ENCODE results near the gene ARFGEF2.
"Not testable (repeated sequence)": the region's sequence is repeated elsewhere in the genome, so short reads cannot be mapped to it uniquely, and the experiment has no call there.

The ARFGEF2 gene

DNA sequence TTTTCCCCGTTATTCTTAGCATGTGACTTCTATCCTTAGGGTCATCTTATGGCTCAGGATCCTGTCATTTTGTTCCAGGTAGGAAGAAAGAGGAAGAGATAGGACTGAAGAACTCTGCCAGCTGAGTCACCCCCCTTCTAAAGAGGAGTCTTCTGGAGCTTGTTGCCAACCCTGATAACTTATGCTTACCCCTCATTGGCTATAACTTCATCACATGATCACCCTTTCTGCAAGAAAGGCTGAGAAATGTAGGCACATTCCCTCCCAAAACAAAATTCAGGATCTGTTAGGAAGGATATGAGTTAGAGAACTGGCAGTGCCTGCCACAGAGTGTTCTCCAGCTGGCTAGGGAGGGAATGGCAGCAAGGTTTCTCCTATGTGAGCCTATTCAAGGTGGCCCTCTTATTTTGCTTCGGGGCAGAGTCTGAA lies 35.6 kb downstream of the ARFGEF2 start:
- DNase-seq, result no peak

DNA sequence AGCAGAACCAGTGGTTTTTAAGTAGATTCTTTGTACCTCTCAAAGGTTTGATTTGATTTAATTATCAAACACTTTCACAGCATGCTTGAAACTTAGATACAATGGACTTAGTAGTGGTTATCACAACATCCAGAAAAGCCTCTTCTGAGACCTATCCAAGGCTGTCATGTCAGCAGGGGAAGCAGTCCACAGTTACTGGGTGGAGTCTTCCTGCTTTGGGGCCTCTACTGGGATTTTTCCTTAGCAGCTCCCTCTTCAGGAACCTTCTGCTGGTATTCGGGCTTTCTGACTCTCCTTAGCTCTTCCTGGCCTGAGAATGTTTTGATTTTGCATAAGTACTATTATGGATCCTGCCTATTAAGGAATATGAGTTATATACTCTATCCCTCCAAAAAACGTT lies 36.0 kb downstream of the ARFGEF2 start:
- DNase-seq, result no peak

DNA sequence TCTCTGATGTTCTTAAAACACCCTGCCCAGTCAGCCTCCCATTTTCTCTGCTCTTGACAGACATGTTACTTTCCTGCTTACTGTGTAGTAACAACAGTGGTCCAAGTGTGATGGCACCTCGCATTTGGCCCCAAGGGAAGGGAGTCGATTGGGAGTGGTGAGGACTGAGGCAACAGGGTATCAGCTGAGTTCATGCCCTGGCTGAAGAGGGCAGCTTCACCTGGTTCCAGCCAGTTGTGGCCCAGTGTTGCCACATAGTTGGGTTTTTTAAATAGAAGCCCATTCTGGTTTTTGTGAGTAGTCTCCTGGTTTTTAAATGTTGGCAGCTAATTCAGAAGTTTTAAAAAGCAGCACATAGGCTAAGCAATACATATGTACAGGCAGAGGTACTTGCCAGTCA lies 37.2 kb downstream of the ARFGEF2 start:
- DNase-seq, result no peak

DNA sequence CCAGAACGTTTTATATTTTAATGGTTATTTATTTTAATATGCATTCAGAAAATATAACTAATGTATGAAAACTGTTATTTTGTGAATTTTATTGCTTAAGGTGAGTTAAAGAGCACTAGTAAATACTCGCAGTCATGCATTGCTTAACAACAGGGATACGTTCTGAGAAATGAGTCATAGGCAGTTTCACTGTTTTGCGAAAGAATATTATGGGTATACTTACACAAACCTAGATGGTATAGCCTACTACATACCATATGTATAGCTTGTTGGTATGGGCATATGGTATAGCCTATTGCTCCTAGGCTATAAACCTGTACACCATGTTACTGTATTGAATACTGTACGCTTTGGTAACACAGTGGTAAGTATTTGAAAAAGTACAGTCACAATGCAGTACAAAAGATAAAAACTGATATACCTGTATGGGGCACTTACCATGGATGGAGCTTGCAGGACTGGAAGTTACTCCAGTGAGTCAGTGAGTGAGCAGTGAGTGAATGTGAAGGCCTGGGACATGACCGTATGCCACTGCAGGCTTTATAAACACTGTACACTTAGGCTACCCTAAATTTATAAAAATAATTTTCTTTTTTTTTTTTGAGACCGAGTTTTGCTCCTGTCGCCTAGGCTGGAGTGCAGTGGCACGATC lies 38.5 kb downstream of the ARFGEF2 start:
- no peak for DNase-seq

DNA sequence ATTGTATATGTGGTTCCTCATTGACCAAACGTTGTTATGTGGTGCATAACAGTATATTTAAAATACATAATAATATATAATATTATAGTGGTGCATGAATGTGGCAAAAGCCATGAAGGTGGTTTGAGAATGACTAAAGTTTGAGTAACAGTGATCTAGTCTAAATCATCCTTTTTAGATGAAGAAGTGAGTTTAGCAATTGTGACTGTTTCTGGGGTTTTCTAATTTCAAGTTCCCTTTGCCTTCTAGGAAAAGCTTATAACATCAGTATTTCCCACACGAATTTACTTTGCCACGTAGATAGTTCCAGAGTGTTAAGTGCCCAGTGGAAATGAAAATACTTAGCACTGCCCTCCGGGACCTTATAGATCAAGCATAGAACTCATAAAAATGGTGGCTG lies 40.9 kb downstream of the ARFGEF2 start:
- DNase-seq, result no peak

DNA sequence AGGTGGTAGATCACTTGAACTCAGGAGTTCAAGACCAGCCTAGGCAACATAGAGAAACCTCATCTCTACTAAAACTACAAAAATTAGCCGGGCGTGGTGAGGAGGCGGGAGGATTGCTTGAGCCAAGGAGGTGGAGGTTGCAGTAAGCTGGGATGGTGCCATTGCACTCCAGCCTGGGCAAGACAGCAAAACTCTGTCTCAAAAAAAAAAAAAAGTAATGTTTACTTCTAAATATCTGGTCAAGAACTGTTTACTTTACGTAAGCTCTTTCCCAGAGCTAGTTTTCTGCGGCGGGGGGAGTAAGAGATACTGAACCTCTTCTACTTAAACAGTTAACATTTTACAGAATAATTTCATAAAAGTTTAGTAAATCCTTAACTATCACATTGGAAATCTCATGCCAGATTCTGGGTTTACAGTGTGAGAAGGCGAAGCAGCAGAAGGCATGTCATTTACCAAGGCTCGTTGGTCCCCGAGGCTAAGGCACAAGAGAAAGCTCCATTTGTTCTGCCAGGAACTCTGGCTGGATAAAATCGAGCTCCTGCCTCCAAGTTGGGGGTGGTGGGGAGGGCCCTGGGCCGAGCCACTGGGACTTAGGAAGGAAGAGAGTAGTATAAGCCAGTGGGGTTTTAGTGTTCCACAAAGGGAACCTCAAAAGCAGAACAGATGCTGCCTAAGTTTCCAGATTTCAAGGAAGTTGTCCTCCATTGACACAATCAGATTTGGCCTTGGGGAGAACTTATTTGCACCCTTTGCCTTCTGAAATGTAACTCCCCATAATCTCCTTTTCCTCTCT lies 41.7 kb downstream of the ARFGEF2 start:
- DNase-seq, result peak in 1 of 2 donors; percentile 31

DNA sequence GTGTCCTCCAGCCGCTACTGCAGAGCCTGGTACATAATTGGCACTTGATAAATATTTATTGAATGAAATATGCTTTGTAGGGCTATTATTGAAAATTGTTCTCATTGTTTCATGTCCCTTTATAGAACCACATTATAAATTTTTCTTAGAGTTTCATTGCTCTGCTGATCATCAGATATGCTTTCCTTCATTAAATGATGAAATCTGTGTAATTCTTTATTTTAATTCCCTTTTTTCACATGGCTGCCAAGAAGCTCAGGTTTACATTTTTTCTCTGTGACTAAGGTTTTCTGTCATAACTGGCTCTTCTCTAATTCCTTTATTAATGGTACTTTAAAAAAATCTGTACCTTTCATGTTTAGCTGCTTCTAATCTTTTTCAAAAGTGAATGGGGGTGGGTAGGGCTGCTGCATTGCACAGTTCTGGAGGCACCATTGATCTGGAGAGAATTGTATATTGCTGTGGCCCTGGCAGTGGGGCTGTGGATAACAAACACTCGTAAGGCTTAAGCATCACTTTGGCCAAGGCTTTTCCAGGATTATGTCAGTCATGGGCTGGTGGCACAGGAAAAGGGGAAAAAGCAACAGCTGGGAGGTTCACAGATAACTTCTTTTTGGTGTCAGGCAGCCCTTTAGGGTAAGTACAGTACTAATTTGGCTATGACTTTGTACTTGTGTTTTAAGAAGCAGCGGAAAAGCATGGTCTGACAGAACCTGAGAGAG lies 43.8 kb downstream of the ARFGEF2 start:
- no peak for DNase-seq

DNA sequence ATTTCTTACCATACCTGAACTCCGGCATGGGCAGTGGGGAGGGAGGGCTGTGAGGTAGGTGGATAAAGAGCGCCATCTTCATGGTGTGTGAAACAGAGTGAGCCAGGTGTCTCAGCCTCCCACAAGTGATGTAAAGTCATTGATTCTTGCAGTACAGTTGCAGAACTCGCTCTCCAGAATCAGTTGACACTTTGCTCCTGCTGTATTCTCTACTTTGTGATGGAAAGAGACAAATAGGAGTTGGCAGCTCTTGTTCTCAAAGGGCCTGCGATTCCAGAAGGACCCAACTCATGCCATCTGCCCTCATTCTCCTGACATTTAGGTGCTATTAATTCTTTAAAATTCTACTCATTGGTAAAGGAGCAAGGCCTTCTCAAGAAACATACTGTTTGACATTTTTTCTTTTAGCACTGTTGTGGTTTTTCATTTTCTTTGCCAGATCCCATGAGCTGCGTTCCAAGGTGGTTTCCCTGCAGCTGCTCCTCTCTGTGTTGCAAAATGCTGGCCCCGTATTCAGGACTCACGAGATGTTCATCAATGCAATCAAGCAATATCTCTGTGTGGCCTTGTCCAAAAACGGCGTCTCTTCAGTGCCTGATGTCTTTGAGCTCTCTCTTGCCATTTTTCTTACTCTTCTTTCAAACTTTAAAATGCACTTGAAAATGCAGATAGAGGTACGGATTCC lies 49.3 kb downstream of the ARFGEF2 start:
- DNase-seq, result no peak

DNA sequence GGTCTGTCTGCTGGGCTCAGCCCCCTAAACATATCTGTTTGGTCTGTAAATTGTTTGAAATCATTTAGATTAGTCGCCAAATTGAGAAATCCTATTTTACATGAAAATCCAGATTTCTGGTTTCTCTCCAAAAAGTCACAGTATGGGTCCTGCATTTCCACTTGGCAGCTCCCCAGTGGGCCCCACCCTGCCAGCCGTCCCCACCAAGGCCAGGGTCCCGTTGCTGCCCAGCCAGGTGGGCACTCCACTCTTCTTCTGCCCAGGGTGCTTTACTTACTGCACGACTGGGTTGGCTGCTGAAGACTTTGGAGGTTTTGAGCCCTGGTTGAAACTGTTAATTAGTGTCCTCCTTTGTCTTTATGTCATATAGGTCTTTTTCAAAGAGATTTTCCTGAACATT lies 50.4 kb downstream of the ARFGEF2 start:
- no peak for DNase-seq

DNA sequence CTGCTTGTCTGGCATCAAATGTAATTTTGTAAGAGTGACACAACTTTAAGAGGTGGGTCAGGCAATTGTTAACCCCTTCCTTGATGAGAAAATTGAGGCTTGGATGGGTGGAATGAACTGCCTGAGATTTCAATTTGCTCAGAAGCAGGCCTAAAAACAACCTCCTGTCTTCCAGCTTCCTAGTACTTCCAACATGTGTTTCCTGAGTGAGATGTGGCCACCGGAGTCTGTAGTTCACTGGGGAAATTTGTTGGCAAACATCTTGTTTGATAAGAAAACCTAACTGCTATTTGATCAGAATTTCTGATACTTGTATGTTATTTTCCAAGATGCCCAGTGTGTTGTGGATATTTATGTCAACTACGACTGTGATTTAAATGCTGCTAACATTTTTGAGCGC lies 51.3 kb downstream of the ARFGEF2 start:
- no peak for DNase-seq

DNA sequence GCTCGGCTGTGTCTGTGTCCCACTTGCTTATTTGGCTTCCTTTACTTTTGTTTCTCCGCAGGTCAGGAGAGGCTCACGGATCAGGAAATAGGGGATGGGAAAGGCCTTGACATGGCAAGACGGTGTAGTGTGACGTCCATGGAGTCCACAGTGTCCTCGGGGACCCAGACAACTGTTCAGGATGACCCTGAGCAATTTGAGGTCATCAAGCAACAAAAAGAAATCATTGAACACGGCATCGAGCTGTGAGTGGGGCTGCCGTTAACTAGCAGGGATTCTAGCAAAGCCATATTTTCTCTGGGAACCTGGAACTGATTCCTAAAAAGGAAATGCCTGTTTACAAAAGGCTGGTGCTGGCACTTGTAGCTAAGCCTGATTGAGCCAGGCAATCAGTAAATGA lies 54.4 kb downstream of the ARFGEF2 start:
- no peak for DNase-seq

DNA sequence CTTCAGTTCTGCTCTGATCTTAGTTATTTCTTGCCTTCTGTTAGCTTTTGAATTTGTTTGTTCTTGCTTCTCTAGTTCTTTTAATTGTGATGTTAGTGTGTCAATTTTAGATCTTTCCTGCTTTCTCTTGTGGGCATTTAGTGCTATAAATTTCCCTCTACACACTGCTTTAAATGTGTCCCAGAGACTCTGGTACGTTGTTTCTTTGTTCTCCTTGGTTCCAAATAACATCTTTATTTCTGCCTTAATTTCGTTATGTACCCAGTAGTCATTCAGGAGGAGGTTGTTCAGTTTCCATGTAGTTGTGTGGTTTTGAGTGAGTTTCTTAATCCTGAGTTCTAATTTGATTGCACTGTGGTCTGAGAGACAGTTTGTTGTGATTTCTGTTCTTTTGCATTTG lies 58.5 kb downstream of the ARFGEF2 start:
- not testable (repeated sequence) for DNase-seq

DNA sequence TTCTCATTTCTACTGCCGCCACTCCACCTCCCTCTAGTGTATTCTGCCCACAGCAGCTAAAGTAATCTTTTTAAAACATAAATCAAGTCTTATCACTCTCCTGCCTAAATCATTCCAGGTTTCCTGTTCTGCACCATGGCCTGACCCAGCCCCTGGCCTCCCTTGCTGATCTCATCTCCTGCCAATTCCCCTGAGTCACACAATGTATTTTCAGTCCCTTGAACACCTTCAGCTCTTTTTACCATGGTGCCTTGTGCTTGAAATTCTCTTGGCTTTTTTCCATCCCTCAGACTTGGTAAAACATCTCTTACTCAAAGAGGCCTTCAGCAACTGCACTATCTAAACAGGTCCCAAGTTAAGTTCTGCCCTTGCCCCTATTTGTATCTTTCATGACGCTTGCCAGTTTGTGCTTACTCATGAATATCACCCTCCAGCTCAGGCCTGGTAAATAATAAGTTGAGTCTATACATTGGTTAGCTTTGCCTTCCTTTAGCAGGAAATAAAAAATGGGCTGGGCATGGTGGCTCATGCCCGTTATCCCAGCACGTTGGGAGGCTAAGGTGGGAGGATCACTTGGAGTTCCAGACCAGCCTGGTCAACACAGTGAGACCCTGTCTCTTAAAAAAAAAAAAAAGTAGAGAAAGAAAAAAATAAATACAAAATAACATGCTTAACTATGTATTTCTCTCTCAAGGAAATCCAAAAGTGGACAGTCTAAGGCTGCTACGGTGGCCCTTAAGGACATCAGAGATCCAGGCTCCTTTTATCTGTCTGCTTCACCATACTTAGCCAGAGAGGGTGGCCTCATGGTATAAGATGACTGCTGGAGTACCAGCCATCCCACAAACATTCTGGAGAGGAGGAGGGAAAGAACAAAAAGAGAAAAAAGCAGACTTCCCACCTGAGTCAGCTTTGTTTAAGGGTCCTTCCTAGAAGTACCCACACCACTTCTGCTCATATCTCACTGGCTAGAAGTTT lies 62.2 kb downstream of the ARFGEF2 start:
- no peak for DNase-seq

DNA sequence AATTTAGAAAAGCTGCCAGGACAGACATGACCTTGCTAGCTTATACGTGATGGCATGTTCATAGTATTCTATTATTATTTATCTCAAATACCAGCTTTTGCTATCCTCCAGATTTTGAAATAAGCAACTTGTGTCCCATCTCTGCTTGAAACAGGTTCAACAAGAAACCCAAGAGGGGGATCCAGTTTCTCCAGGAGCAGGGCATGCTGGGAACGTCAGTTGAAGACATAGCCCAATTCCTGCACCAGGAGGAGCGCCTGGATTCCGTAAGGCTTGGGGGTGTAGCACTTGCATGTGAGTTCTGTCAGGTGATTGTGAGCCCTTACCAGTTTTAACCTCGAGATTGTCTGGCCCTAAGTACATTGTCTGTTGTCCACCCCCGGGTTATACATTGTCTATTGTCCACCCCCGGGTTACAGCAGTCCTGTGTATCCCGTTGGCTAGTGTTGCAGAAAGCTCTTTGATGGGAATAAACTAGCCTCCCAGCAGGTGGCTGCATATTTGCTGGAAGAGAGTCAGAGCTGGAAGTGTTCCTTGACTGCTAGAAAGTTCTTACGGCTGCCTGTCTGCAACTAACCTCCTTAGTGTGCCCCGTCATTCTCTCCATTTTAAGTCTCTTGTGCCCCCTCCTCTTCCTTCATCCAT lies 63.2 kb downstream of the ARFGEF2 start:
- DNase-seq, result no peak

DNA sequence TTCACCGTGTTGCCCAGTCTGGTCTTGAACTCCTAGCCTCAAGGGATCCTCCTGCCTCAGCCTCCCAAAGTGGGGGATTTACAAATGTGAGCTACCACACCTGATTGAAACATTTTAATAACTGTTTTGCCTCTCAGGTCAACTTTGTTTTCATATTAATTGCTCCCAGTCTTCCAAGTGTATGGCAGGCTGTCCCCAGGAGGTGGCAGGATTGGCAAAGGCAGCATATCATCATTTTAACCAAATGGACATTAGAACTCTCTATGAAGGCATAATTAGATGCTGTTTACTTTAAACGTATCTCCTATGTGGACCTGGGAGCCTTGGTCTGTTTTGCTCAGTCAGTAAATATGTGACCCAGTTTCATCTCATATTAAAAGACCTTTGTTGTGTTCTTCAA lies 65.4 kb downstream of the ARFGEF2 start:
- DNase-seq, result no peak

DNA sequence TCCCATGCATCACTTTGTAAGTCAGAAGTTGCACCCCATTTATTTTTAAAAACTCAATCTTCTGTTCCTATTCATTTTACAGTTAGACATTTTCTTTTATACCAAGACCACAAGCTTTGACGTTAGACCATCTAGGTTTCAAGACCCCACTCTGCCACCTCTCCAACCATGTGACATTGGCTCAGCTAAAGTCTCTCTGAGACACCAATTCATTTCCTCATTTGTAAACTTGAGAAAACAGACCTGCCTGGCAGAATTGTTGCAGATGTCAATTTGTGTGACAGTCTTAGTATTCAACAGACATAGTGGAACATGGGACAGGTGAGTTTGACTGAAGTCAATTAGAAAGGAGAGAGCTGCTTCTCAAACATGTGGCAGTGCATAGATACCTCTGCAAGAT lies 69.0 kb downstream of the ARFGEF2 start:
- no peak for DNase-seq

DNA sequence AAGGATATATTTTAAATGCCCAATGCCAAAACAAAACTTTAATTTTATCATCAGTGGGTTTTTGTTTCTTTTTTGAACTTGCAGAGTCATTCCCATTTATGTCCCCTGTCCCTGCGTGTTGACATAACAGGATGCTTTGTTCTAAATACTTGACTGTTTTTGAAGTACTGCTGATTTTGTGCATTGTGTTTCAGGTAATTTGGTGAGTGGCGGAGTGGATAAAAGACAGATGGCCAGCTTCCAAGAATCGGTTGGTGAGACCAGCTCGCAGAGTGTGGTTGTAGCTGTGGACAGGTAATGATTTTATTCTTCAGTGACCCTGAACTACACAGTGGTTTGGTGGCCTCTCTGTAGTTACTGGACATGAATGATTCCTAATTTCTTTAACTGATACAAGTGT lies 74.1 kb downstream of the ARFGEF2 start:
- no peak for DNase-seq

DNA sequence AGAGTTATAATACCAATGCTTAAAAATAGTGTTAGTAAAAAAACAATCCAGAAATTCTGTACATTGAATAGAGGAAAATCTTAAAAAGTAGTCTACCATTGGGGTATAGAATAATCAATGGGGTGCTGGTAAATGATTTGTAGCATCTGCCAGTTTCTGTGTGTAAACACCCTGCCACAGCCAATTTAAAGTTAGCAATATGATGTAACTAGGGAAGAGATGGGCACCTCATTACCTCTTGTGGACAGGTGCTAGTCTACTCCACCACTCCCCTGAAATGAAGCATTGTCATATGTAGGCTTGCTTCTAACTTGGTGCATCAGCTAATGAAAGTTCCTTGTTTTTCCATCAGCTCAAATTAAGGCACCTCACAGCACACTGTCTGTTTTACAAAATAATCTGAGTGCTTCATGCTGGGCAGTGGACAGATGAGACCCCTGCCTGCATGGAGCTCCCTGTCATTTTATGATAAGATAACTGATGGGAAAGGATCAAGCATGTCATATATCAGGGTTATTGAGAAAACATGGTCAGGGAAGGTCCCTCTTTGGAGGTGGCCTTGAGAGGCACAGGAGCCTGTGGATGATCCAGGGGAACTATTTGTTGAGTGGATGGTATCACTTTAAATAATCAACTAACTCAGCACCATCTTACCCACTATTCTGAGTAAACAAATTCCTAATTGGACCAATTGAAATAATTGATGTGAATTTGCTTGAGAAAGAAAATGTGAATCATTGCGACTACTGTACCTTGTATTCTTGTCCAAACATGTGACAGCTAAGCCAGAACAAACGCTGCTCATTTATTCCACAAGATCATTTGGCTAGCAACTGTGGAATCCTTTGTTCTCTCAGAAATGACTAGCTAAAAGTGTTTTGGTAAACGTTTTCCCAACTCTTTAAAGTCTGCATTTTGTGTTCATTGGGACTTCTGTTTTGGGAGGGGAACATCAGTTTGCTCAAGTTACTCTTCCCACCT lies 78.7 kb downstream of the ARFGEF2 start:
- peak in 1 of 2 donors; percentile 59 for DNase-seq

DNA sequence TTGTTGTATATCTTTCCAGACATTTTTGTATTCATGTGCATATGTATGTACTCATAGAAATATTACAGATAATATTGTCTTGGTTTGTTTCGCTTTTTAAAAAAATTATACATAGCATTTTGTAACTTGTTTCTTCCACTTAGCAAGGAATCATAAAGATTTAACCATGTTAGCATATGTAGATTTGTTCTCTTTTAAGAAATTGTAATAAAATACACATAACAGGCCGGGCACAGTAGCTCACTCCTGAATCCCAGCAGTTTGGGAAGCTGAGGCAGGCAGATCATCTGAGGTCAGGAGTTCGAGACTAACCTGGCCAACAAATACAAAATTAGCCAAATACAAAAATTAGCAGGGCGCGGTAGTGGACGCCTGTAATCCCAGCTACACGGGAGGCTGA lies 80.2 kb downstream of the ARFGEF2 start:
- no peak for DNase-seq

DNA sequence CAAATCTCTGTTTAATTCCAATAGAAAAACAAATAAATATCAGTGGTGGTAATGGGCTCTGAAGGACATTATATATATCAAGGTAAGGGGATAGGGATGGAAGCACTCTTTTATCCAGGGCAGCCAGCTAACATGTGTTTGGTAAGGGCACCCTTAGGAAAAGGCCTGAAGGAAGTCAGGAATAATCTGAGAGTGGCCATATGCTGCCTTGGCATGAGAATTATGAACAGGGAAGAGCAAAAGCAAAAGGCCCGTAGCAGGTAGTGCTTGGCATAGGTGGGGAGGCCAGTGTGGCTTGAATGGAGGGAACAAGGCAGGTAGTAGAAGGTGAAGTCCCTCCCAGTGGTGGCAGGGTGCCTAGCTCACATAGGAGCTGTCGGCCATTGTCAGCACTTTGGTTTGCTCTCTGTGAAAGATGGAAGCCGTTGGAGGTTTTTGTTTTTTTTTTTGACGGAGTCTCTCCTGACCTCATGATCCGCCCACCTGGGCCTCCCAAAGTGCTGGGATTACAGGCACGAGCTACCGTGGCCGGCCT lies 85.0 kb downstream of the ARFGEF2 start:
- DNase-seq, result no peak
